Upper lobe of right lung (tissue), 1 donor: ENCODE measurements around the gene OGFOD3. TPM values are rescaled to one million over a fixed set of nuclear protein-coding genes. Genes with fewer than 3 reads are reported as not detected.
"Not testable (repeated sequence)": the region's sequence is repeated elsewhere in the genome, so short reads cannot be mapped to it uniquely, and the experiment has no call there.

Experiments
- ATAC-seq: fragments of 200-7000 bp; cut with Tn5 transposase; one replicate; pipeline ENCODE4 v1.9.1; 2020; ENCODE audit warnings: mild to moderate bottlenecking, moderate library complexity
- DNase-seq: peaks from one replicate; pipeline ENCODE4 v3.0.0-alpha.2; 2020
- H3K27ac ChIP-seq: fragments of 200-600 bp; one replicate; pipeline ENCODE4 v1.8.0; 2022
- H3K27me3 ChIP-seq: fragments of 200-600 bp; one replicate; pipeline ENCODE4 v1.8.0; 2022; ENCODE audit warnings: mild to moderate bottlenecking
- H3K36me3 ChIP-seq: fragments of 200-600 bp; one replicate; pipeline ENCODE4 v1.8.0; 2022
- H3K4me1 ChIP-seq: fragments of 200-600 bp; one replicate; pipeline ENCODE4 v1.8.0; 2022
- H3K4me3 ChIP-seq: fragments of 200-600 bp; one replicate; pipeline ENCODE4 v1.8.0; 2022; ENCODE audit warnings: mild to moderate bottlenecking
- H3K9me3 ChIP-seq: fragments of 200-600 bp; one replicate; pipeline ENCODE4 v1.8.0; 2022
- intact Hi-C: fragments of 100-400 bp; cut with DNase I; formaldehyde crosslinking; loops from one replicate; pipeline ENCODE4 v1.11.0; 2022
- total RNA-seq: library from RNA; stranded (reverse); fragmentation: NEBNext Ultra II Directional; extraction: Animal tissue kit (Norgen Biotek cat#: 25700); gene quantifications from one replicate; pipeline ENCODE4 v1.2.1, GENCODE V29; 2021
- TF ChIP-seq, protein P1 (sequence below): fragments of 200-600 bp; IDR thresholded peaks from one replicate; pipeline ENCODE4 v1.8.0; 2022; ENCODE audit warnings: antibody characterized with exemption
- donor health status: DM: no; HTN: yes; CAD: no; lungs with severe emphysema.

Gene OGFOD3
- total RNA-seq, 1 donor from 2014 or later, result 32.7 TPM

DNA sequence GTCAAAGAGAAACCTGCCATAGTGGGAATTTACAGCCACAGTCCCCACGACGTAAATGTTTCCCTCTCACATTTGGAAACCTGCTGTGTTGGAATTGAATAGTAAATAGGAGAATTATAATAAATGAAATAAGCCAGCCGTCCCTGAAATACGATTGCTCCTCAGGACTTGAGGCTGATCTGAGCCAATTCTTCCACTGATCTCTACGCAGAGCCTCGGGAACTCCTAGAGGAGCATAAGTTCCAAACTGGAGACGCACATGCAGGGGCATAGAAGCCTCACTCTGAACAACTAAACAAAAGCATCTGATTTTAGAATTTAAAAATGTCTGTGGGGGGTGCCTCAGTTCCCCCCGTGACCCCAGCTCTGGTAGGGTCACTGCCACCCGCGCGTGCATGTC is 69.5 kb downstream of the OGFOD3 start:
- Histone ChIP-seq H3K4me1 (no peaks in the 10 kb centered on the region), H3K27ac (no peak overlapping the region), H3K4me3 (no peak overlapping the region), H3K36me3 (no peaks in the 10 kb centered on the region), H3K27me3 (peaks cover 14% of the 10 kb centered on the region), H3K9me3 (no peaks in the 10 kb centered on the region)
- intact Hi-C loops, result no loop called here
- TF ChIP-seq, protein P1, sequence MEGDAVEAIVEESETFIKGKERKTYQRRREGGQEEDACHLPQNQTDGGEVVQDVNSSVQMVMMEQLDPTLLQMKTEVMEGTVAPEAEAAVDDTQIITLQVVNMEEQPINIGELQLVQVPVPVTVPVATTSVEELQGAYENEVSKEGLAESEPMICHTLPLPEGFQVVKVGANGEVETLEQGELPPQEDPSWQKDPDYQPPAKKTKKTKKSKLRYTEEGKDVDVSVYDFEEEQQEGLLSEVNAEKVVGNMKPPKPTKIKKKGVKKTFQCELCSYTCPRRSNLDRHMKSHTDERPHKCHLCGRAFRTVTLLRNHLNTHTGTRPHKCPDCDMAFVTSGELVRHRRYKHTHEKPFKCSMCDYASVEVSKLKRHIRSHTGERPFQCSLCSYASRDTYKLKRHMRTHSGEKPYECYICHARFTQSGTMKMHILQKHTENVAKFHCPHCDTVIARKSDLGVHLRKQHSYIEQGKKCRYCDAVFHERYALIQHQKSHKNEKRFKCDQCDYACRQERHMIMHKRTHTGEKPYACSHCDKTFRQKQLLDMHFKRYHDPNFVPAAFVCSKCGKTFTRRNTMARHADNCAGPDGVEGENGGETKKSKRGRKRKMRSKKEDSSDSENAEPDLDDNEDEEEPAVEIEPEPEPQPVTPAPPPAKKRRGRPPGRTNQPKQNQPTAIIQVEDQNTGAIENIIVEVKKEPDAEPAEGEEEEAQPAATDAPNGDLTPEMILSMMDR, result no peak
- DNase-seq (no peak), ATAC-seq (no peak)

DNA sequence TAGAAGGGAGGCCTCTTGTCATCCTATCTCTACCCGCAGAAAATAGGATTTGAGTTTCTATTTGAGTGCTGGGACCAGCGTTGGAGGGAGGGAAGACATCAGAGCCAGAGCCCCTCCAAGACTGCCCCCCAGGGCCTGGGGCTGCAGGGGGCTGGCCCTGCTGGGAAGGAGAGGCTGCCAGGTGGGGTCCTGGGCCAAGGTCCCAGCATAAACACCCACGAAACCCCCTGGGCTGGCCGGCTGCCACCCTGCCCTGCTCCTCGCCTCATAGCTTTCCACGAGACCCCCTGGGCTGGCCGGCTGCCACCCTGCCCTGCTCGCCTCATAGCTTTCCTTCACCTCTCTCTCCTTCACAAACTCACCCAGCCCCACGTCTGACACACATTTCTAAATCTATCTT is 70.0 kb downstream of the OGFOD3 start:
- no peak overlapping the region for H3K27ac ChIP-seq
- TF ChIP-seq, protein P1, result no peak
- no peaks in the 10 kb centered on the region for H3K36me3 ChIP-seq
- intact Hi-C loops, result no loop called here
- no peak for ATAC-seq
- no peaks in the 10 kb centered on the region for H3K9me3 ChIP-seq
- H3K27me3 ChIP-seq, result peaks cover 14% of the 10 kb centered on the region
- no peak overlapping the region for H3K4me3 ChIP-seq
- DNase-seq, result no peak
- H3K4me1 ChIP-seq, result no peaks in the 10 kb centered on the region

DNA sequence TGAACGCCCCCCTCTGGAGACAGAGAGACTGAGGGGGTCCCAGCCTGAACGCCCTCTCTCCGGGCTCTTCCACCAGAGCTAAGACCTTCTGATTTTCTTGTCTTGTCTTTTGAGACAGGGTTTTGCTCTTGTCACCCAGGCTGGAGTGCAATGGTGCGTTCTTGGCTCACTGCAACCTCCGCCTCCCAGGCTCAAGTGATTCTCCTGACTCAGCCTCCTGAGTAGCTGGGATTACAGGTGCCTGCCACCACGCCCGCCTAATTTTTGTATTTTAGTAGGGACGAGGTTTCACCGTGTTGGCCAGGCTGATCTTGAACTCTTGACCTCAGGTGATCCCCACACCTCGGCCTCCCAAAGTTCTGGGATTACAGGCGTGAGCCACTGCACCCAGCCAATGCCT is 70.4 kb downstream of the OGFOD3 start:
- H3K36me3 ChIP-seq, intact Hi-C loops, ATAC-seq, H3K4me3 ChIP-seq, H3K27ac ChIP-seq, DNase-seq, H3K4me1 ChIP-seq, H3K9me3 ChIP-seq: not testable (repeated sequence)
- H3K27me3 ChIP-seq, result peaks cover 14% of the 10 kb centered on the region

DNA sequence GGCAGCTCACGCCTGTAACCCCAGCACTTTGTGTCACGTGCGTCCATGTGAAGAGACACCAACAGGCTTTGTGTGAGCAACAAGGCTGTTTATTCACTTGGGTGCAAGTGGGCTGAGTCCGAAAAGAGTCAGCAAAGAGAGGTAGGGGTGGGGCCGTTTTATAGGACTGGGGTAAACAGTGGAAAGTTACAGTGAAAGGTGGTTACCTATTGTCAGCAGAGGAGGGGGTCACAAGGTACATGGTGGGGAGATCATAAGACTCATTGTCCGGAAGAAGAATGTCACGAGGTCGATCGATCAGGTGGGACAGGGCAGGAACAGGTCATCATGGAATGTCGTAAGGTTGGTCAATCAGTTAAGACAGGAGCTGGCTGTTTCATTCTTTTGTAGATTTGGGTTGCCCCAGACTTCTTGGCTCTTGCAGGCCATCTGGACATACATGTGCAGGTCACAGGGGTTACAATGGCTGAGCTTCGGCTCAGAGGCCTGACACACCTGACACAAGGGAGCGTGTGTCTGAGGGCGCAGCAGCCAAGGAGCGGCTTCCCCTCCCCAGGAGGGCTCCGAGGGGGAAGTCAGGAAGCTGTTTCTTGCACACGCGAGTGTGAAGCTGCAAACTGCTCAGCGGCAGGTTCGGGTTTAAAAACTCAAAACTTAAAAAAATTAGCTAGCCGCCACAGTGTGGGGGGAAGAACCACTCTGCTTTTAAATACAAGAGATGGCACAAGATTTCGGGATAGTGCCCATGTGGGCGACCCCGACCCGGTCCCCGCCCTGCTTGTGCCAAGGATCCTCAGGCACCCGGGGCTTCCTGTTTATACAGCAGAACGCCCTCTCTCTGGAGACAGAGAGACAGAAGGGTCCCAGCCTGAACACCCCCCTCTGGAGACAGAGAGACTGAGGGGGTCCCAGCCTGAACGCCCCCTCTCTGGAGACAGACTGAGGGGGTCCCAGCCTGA is 71.8 kb downstream of the OGFOD3 start:
- peaks cover 14% of the 10 kb centered on the region for H3K27me3 ChIP-seq
- H3K4me3 ChIP-seq, result no peak overlapping the region
- no peak overlapping the region for H3K27ac ChIP-seq
- intact Hi-C loops, result no loop called here
- no peaks in the 10 kb centered on the region for H3K36me3 ChIP-seq
- ATAC-seq, result no peak
- no peaks in the 10 kb centered on the region for H3K9me3 ChIP-seq
- H3K4me1 ChIP-seq, result no peaks in the 10 kb centered on the region
- TF ChIP-seq, protein P1, result no peak
- DNase-seq, result no peak

DNA sequence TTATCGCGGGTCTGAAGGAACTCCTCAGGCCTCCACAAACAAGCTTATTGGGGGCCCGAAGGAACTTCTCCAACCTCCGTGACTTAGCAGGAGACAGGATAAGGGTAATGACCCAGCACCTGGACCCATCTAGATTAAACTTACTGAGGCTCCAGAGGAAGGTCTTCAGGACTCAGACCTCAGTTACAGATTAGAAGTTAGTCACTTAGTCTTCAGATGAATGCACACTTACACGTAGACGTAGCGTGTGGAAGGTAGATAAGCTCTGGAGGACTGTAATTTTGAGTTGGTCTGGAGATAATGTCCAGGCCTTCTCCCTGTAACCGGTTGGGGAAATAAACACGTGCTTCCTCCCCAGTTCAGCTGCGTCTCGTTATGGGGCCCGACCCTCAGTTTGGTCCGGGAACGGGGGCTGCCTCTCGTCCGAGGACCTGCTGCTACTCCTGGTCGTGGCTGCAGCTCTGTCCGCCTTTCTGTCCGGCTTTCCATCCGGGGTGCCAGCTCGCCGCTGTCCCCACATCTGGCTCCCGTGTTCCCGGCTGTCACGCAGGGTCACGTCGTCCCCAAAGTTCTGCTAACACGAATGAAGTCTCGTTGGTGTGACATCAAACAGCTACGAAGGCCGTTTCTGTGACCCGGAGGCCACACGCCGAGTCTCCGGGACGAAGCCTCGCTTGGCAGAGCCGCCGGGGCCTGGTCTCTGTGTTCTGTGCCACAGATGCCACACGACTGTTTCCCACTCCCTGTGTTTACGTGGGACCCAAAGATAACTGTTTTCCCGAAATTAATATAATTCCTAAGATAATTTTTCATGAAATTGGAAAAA is 73.0 kb downstream of the OGFOD3 start:
- H3K4me3 ChIP-seq, result no peak overlapping the region
- H3K27me3 ChIP-seq, result peaks cover 8% of the 10 kb centered on the region
- H3K36me3 ChIP-seq, result no peaks in the 10 kb centered on the region
- DNase-seq (no peak), ATAC-seq (no peak)
- TF ChIP-seq, protein P1, result no peak
- no peaks in the 10 kb centered on the region for H3K9me3 ChIP-seq
- intact Hi-C loops, result no loop called here
- H3K27ac ChIP-seq, result no peak overlapping the region
- H3K4me1 ChIP-seq, result no peaks in the 10 kb centered on the region
